ENCODE measurements around the gene TRPM3.

GRCh38 chr9:70823284-70823683 is 298.1 kb downstream of the TRPM3 start:
- TF ChIP-seq CTCF (IDR thresholded peaks at IDR 0.05): no peak
- TF ChIP-seq POLR2A (IDR thresholded peaks at IDR 0.05): no peak
